HG03097 (cell line): Measurements from ENCODE around the gene ANKS1B.
"Not testable (repeated sequence)": the region's sequence is repeated elsewhere in the genome, so short reads cannot be mapped to it uniquely, and the experiment has no call there.

Experiments
- ATAC-seq: cut with Tn5 transposase; IDR thresholded peaks from one replicate; pipeline ENCODE4 v1.9.1; 2021; ENCODE audit not compliant: unreplicated experiment, low FRiP score

ANKS1B gene

GRCh38 chr12:99392091-99392850 is 592.5 kb downstream of the ANKS1B start:
- ATAC-seq = no peak

GRCh38 chr12:99390707-99391106 is 594.0 kb downstream of the ANKS1B start:
- ATAC-seq = no peak

GRCh38 chr12:99389751-99390150 is 595.0 kb downstream of the ANKS1B start:
- no peak for ATAC-seq

- ATAC-seq = no peak
Observed at GRCh38 chr12:99388671-99389195, 596.0 kb downstream of the ANKS1B start.

GRCh38 chr12:99387661-99388060 is 597.1 kb downstream of the ANKS1B start:
- ATAC-seq = no peak

- ATAC-seq = no peak
Observed at GRCh38 chr12:99386907-99387306, 597.8 kb downstream of the ANKS1B start.

- no peak for ATAC-seq
Observed at GRCh38 chr12:99383258-99383657, 601.5 kb downstream of the ANKS1B start.

- peak; percentile 72 for ATAC-seq
Observed at GRCh38 chr12:99381992-99382391, 602.7 kb downstream of the ANKS1B start.

GRCh38 chr12:99380701-99381100 is 604.0 kb downstream of the ANKS1B start:
- no peak for ATAC-seq

- no peak for ATAC-seq
Observed at GRCh38 chr12:99374023-99374422, 610.7 kb downstream of the ANKS1B start.

- no peak for ATAC-seq
Observed at GRCh38 chr12:99372257-99372920, 612.3 kb downstream of the ANKS1B start.

- no peak for ATAC-seq
Observed at GRCh38 chr12:99370421-99371138, 614.2 kb downstream of the ANKS1B start.

GRCh38 chr12:99367181-99367580 is 617.6 kb downstream of the ANKS1B start:
- ATAC-seq = no peak

- ATAC-seq = no peak
Observed at GRCh38 chr12:99352269-99352668, 632.5 kb downstream of the ANKS1B start.

GRCh38 chr12:99343960-99344359 is 640.8 kb downstream of the ANKS1B start:
- ATAC-seq = no peak

- ATAC-seq = no peak
Observed at GRCh38 chr12:99339663-99340062, 645.1 kb downstream of the ANKS1B start.

GRCh38 chr12:99334285-99335056 is 650.3 kb downstream of the ANKS1B start:
- no peak for ATAC-seq

GRCh38 chr12:99332936-99333591 is 651.7 kb downstream of the ANKS1B start:
- no peak for ATAC-seq

GRCh38 chr12:99330216-99330615 is 654.5 kb downstream of the ANKS1B start:
- ATAC-seq = no peak

- not testable (repeated sequence) for ATAC-seq
Observed at GRCh38 chr12:99321210-99321609, 663.5 kb downstream of the ANKS1B start.
